ENCODE data around the gene BEST4.
A peak's percentile ranks its signal among the peaks of the same experiment; 100 is the strongest.
"Not testable (repeated sequence)": the region's sequence is repeated elsewhere in the genome, so short reads cannot be mapped to it uniquely, and the experiment has no call there.

Gene BEST4

GRCh38 chr1:44776730-44777068, 11.3 kb downstream of the BEST4 start:
- DNase-seq: peak in 1 of 2 experiments; percentile 38

GRCh38 chr1:44775930-44776729, 11.8 kb downstream of the BEST4 start:
- DNase-seq: peak; percentile 45

- peak; percentile 89 to 92 for DNase-seq
These were observed 12.7 kb downstream of the BEST4 start, which contains the start of gene RPS8 for GRCh38 chr1:44775078-44775929. Gene RPS8, plus strand, starts transcription at chr1:44775540. Its CDS starts 57 bp downstream, at chr1:44775597.

- DNase-seq: not testable (repeated sequence)
These were observed 21.5 kb downstream of the BEST4 start for GRCh38 chr1:44766421-44766820.

GRCh38 chr1:44760876-44761275, 27.1 kb downstream of the BEST4 start:
- no peak for DNase-seq

GRCh38 chr1:44759077-44759476, 28.9 kb downstream of the BEST4 start:
- DNase-seq: no peak

GRCh38 chr1:44757420-44757819, 30.6 kb downstream of the BEST4 start:
- DNase-seq: no peak

- DNase-seq: no peak
These were observed 40.1 kb downstream of the BEST4 start for GRCh38 chr1:44747878-44748277.

- DNase-seq: no peak
These were observed 44.8 kb downstream of the BEST4 start for GRCh38 chr1:44743211-44743610.

- no peak for DNase-seq
These were observed 47.8 kb downstream of the BEST4 start for GRCh38 chr1:44740179-44740617.

- peak; percentile 99 to 100 for DNase-seq
These were observed 48.4 kb downstream of the BEST4 start, which contains the start of gene KIF2C for GRCh38 chr1:44739307-44740178. Gene KIF2C, plus strand, starts transcription at chr1:44739837. Its CDS starts 96 bp downstream, at chr1:44739933.

GRCh38 chr1:44738953-44739306, 49.0 kb downstream of the BEST4 start:
- DNase-seq: not testable (repeated sequence)

GRCh38 chr1:44735992-44736391, 52.0 kb downstream of the BEST4 start:
- DNase-seq: no peak

GRCh38 chr1:44733784-44734183, 54.2 kb downstream of the BEST4 start:
- DNase-seq: no peak
